Activated T-helper 2 cell treated with anti-CD3 and anti-CD28 coated beads, Interferon-gamma antibody, Interleukin-2, Interleukin-4, amounts not matched to agents 10 μg/mL and 5 μg/mL and 100 μg/mL, durations not matched to agents 14 hours and 24 hours and 36 hours (primary cell): ENCODE results near the gene WNT11. TPM values are rescaled to one million over a fixed set of nuclear protein-coding genes. Genes with fewer than 3 reads are reported as not detected.

ENCODE experiments used
- DNase-seq: peaks from one replicate; pipeline ENCODE4 v3.0.0; 2021; ENCODE audit warnings: low spot score
- H3K27ac Mint-ChIP-seq: one replicate; pipeline ENCODE4 v1.8.0; 2021; ENCODE audit warnings: mixed read lengths
- H3K27me3 Mint-ChIP-seq: one replicate; pipeline ENCODE4 v1.8.0; 2021; ENCODE audit warnings: low read depth, mixed read lengths
- H3K36me3 Mint-ChIP-seq: one replicate; pipeline ENCODE4 v1.8.0; 2021; ENCODE audit warnings: low read depth, mixed read lengths
- H3K4me1 Mint-ChIP-seq: one replicate; pipeline ENCODE4 v1.8.0; 2021; ENCODE audit warnings: low read depth, mixed read lengths
- H3K4me3 Mint-ChIP-seq: one replicate; pipeline ENCODE4 v1.8.0; 2021; ENCODE audit warnings: low read depth, mild to moderate bottlenecking, moderate library complexity, mixed read lengths
- H3K9me3 Mint-ChIP-seq: one replicate; pipeline ENCODE4 v1.8.0; 2021; ENCODE audit warnings: mixed read lengths
- intact Hi-C: fragments of 100-400 bp; cut with micrococcal nuclease; formaldehyde crosslinking; loops from one replicate; pipeline ENCODE4 v1.15.1; 2023
- total RNA-seq: library from RNA; stranded (reverse); gene quantifications from 2 replicates; pipeline ENCODE4 v1.2.3, GENCODE V29; 2022

Gene WNT11
- total RNA-seq, 1 donor from 2014 or later = 0.91 TPM

DNA sequence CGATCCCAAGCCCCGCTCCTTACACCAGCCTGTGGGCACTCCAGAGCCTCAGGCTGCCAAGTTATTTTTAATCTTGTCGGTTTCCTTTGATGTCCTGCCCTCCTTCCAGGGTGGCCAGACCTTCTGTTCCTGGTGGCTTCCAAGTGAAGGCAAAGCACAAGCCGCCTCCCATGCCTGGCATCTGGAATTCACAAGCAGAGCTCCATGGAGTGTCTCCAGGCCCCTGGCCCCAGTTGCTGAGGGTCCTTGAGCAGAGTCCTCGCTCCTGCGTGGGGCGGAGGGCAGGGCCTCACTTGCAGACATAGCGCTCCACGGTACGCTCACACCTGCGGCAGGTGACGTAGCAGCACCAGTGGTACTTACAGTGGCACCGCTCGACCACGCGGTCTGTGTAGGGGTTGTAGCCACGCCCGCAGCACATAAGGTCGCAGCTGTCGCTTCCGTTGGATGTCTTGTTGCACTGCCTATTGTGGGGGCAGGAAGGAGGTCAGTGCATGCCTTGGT lies 19.5 kb downstream of the WNT11 start:
- Mint-ChIP-seq H3K27ac (no peak overlapping the region), H3K36me3 (no peaks in the 10 kb centered on the region), H3K4me3 (no peak overlapping the region), H3K9me3 (no peaks in the 10 kb centered on the region), H3K4me1 (no peaks in the 10 kb centered on the region), H3K27me3 (no peaks in the 10 kb centered on the region)
- no peak for DNase-seq
- intact Hi-C loops = no loop called here

DNA sequence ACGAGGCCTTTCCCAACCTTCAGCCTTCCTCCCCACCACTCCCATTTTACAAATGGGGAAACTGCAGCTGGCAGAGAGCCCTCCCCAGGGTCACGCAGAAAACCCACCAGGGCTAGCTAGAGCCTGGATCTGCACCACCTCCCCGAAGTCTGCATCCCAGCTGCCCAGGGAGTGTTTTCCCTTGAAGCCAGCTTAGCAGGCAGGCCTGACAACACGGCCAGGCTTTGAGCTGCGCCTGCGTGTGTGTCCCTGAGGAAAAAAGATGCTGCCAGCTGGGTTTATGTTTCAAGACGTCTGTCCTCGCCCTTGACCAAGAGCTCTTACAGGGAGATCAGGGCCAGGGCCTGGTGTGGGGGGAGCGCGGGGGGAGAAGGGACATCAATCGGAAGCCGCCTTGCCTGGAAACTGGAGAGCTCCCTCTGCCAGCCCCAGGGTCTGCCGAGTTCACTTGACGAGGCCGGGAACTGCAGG lies 20.3 kb downstream of the WNT11 start:
- DNase-seq = no peak
- no peaks in the 10 kb centered on the region for H3K9me3 Mint-ChIP-seq
- H3K27ac Mint-ChIP-seq = no peak overlapping the region
- intact Hi-C loops = no loop called here
- no peak overlapping the region for H3K4me3 Mint-ChIP-seq
- no peaks in the 10 kb centered on the region for H3K27me3 Mint-ChIP-seq
- no peaks in the 10 kb centered on the region for H3K4me1 Mint-ChIP-seq
- H3K36me3 Mint-ChIP-seq = no peaks in the 10 kb centered on the region

DNA sequence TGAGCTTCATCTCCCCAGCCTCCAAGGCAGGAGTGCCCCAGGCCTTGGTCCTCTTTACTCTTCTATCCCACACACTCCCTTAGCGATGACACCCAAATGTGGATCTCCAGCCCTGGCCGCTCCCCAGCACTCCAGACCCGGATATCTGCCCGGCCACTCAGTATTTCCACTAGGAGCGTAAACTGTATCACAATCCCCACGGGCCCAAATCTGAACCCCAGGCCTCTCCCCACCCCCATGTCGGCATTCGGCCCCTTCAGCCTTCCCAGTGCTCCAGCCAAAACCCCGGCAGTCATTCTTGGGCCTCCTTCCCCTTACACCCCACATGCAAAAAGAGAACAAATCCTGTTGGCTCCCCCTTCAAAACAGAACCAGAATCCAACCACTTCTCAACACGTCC lies 20.8 kb downstream of the WNT11 start:
- no peak for DNase-seq
- Mint-ChIP-seq H3K36me3 (no peaks in the 10 kb centered on the region), H3K4me3 (no peak overlapping the region), H3K9me3 (no peaks in the 10 kb centered on the region), H3K27me3 (no peaks in the 10 kb centered on the region), H3K27ac (no peak overlapping the region), H3K4me1 (no peaks in the 10 kb centered on the region)
- intact Hi-C loops = no loop called here

DNA sequence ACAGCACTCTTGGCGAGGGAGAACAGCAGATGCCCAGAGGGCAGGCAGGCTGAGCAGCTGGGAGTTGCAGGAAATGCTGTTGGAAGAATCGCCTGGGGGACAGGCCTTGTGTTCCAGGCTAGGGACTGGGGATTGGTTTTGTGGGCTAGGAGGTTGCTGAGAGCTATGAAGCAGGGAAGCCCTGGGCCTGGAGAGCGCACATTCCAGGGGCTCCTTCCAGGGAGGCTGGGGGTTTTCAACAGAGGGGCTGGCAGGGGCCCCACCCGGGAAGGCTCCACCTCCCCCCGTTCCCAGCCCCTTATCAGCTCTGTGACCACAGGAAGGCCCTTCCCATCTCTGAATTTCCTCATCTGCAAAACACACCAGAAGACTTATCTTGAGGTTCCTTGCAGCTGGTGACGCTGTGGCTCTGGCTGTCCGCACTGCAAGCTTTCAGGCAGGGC lies 21.7 kb downstream of the WNT11 start:
- H3K9me3 Mint-ChIP-seq = no peaks in the 10 kb centered on the region
- H3K4me3 Mint-ChIP-seq = no peak overlapping the region
- intact Hi-C loops = no loop called here
- H3K36me3 Mint-ChIP-seq = no peaks in the 10 kb centered on the region
- DNase-seq = no peak
- no peak overlapping the region for H3K27ac Mint-ChIP-seq
- no peaks in the 10 kb centered on the region for H3K4me1 Mint-ChIP-seq
- H3K27me3 Mint-ChIP-seq = no peaks in the 10 kb centered on the region

DNA sequence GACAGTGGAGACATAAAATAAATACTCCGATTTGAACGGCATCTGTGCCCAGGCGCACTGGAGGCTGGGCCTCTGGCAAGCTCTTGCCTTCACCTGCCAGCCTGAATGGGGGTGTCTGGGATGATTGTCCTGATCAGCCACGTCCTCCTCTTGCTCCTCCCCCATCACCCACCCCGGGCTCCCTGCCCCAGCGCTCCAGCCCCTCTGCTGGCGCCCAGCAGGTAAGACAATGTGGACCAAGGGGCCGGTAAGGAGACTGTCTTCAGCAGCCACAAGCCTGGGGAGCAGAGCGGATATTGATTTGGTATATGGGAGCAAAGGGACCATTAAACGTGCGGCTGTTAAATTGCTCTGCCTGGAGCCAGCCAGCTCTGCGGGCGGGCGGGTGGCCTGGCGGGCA lies 24.9 kb downstream of the WNT11 start:
- Mint-ChIP-seq H3K4me3 (no peak overlapping the region), H3K9me3 (no peaks in the 10 kb centered on the region), H3K4me1 (no peaks in the 10 kb centered on the region), H3K27me3 (no peaks in the 10 kb centered on the region), H3K27ac (no peak overlapping the region), H3K36me3 (no peaks in the 10 kb centered on the region)
- DNase-seq = no peak
- intact Hi-C loops = no loop called here

DNA sequence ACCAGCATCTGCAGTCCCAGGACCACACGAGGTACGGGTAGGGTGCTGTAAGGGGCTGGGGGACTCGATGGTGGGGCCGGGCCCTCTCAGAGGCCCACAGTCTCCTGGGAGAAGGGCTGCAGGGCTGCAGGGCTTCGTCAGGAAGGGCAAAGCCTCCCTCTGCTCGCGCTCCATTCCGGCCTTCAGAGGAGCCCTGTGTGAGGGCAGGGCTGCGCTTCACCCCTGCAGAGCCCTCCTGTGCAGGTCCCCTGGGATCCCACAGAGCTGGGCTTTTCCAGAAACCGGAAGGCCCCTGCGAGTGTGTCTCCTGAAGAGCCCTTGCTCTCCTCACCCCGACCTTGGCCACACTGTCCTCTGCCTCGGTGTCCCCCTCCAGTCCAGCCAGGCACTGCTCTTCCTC lies 27.2 kb downstream of the WNT11 start:
- H3K4me3 Mint-ChIP-seq = no peak overlapping the region
- no peaks in the 10 kb centered on the region for H3K27me3 Mint-ChIP-seq
- no peak for DNase-seq
- H3K9me3 Mint-ChIP-seq = no peaks in the 10 kb centered on the region
- no peaks in the 10 kb centered on the region for H3K36me3 Mint-ChIP-seq
- intact Hi-C loops = no loop called here
- H3K4me1 Mint-ChIP-seq = no peaks in the 10 kb centered on the region
- no peak overlapping the region for H3K27ac Mint-ChIP-seq

DNA sequence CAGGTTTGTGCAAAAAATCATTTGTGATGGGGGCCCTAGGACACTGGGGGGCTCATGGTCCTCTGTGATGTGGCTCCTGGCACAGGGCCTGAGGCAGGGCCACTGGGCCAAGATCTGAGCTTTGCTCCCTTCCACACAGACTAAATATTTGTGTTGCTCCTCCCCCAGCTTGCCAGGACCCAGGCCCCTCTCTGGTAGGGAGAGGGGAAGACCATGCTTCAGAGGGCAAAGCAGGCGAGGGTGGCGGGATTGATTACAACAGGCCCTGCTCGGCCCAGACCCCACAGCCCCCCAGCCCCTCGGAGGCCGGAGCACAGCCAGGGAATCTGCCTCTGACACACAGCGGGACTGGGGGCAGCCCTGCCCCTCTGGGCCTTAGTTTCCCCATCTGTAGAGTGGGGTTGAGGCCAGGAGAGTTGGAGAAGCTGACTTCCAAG lies 29.0 kb downstream of the WNT11 start:
- Mint-ChIP-seq H3K27me3 (no peaks in the 10 kb centered on the region), H3K4me3 (no peak overlapping the region), H3K4me1 (no peaks in the 10 kb centered on the region), H3K36me3 (no peaks in the 10 kb centered on the region), H3K9me3 (no peaks in the 10 kb centered on the region), H3K27ac (no peak overlapping the region)
- no peak for DNase-seq
- intact Hi-C loops = no loop called here

DNA sequence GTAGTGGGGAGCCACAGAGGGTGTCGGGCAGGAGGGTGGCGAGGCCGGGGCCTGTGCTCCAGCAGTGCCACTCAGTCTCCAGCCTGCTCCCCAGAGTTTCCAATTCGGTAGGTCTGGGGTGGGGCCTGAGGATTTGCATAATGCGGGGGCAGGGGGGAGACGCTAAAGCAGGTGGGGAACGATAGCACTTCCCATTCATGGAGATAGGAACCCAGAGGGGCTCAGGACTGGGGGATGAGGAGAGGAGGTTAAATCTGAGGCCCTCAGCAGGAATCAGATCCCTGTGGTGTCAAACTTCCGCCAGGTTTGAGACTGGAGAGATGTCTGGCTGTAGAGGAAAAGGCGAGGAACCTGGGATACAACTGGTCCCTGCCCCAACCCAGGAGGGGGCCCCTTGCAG lies 29.8 kb downstream of the WNT11 start:
- Mint-ChIP-seq H3K27ac (no peak overlapping the region), H3K27me3 (no peaks in the 10 kb centered on the region), H3K4me1 (no peaks in the 10 kb centered on the region), H3K9me3 (no peaks in the 10 kb centered on the region), H3K4me3 (no peak overlapping the region), H3K36me3 (no peaks in the 10 kb centered on the region)
- intact Hi-C loops = no loop called here
- no peak for DNase-seq

DNA sequence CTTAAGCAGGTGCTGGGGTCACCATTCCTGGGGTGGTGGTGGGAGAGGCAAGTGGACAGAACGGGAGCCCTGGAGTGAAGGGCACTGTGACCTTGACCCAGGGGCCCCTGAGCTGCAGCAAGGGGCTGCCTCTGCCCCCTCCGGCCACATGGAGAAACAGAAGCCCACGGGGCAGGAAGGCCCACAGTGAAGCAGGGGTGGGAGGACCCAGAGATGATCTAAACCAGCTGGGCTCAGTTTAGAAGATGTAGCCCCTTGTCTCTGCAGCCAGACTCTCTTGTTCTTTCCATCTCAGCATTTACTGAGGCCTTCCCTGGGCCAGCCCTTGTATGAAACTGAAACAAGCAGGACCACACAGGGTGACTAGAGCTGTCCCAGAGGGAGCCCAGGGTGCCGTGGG lies 30.5 kb downstream of the WNT11 start:
- no peak for DNase-seq
- H3K27ac Mint-ChIP-seq = no peak overlapping the region
- H3K4me1 Mint-ChIP-seq = no peaks in the 10 kb centered on the region
- intact Hi-C loops = no loop called here
- H3K4me3 Mint-ChIP-seq = no peak overlapping the region
- H3K36me3 Mint-ChIP-seq = no peaks in the 10 kb centered on the region
- no peaks in the 10 kb centered on the region for H3K27me3 Mint-ChIP-seq
- no peaks in the 10 kb centered on the region for H3K9me3 Mint-ChIP-seq

DNA sequence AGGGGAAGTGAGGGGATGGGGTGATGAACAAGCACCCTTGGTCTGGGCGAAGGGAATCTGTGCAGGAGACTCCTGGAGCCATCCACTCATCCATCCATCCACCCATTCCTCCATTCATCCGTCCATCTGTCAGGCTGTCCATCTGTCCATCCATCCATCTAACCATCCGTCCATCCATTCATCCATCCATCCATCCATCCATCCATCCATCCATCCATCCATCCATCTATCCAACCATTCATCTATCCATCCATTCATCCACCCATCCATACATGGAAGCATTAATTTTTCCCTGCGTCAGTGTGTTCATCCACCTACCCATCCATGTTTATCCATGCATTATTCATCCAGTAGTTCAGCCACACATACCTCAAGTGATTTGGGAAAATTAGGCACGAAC lies 32.0 kb downstream of the WNT11 start:
- DNase-seq = no peak
- no peaks in the 10 kb centered on the region for H3K4me1 Mint-ChIP-seq
- intact Hi-C loops = no loop called here
- H3K27ac Mint-ChIP-seq = no peak overlapping the region
- H3K4me3 Mint-ChIP-seq = no peak overlapping the region
- H3K27me3 Mint-ChIP-seq = no peaks in the 10 kb centered on the region
- H3K36me3 Mint-ChIP-seq = no peaks in the 10 kb centered on the region
- no peaks in the 10 kb centered on the region for H3K9me3 Mint-ChIP-seq

DNA sequence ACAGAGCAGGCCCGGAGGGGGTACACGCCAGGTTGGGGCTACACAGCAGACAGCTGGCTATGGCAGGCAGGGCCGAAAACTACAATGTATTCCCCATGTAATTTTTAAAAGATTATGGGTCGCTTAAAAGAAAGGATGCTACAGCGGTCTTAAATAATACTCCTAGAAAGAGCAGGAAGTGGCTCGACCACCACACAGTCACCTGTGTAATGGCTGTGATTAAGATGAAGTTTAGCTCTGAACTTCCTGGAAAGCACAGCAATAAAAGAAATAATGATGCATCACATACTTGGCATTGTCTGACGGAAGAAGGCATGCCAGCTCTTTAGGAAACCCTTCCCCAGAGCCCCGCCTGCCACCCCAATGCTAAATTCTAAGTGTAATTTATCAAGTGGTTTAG lies 32.6 kb downstream of the WNT11 start:
- no peak for DNase-seq
- no peaks in the 10 kb centered on the region for H3K36me3 Mint-ChIP-seq

DNA sequence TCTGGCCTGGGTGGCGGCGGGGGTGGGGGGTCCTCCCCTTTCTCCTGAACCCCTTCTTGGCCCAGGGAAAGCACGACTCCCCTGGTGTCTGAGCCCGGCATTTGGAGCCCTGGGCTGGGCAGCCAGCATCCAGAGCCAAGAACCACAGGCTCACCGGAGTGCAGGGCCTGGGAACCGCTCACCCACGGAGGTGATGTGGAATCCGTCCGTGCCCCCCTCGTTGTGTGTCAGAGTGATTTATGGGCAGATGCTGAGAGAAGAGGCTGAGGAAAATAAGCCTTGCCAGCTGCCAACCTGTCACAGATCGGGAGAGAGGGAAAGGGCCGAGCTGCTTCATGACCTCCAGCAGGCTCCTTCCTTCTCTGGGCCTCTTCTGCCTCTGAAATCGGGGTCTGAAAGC lies 33.7 kb downstream of the WNT11 start:
- Mint-ChIP-seq H3K9me3 (no peaks in the 10 kb centered on the region), H3K27me3 (peaks cover 2% of the 10 kb centered on the region), H3K4me3 (no peak overlapping the region), H3K36me3 (no peaks in the 10 kb centered on the region), H3K27ac (no peak overlapping the region), H3K4me1 (no peaks in the 10 kb centered on the region)
- intact Hi-C loops = no loop called here
- DNase-seq = no peak

More for the DNA sequence above, 32.6 kb downstream of the WNT11 start:
- H3K4me3 Mint-ChIP-seq = no peak overlapping the region
- intact Hi-C loops = no loop called here
- H3K9me3 Mint-ChIP-seq = no peaks in the 10 kb centered on the region
- no peak overlapping the region for H3K27ac Mint-ChIP-seq
- H3K27me3 Mint-ChIP-seq = no peaks in the 10 kb centered on the region
- H3K4me1 Mint-ChIP-seq = no peaks in the 10 kb centered on the region

DNA sequence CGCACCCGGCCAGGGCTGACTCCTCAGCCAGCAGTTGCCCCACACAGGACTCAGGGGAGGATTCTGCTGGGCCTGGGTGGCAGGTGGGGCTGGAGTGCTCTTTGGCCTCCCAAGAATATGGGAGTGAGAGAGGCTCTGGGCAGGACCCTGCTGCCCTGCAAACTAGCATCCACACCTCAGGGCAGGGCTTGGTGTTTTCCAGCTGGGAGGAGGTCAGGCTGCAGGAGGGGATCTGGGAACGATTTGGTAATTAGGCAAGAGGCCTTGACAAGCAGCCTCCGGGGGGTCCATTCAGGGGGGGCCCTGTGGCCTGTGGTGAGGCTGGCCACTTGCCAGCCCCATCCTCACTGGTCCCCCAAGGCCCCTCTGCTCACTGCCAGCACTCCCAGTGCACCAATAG lies 35.8 kb downstream of the WNT11 start:
- Mint-ChIP-seq H3K27ac (no peak overlapping the region), H3K4me1 (no peaks in the 10 kb centered on the region), H3K27me3 (peaks cover 2% of the 10 kb centered on the region), H3K4me3 (no peak overlapping the region), H3K36me3 (no peaks in the 10 kb centered on the region), H3K9me3 (no peaks in the 10 kb centered on the region)
- intact Hi-C loops = no loop called here
- no peak for DNase-seq

DNA sequence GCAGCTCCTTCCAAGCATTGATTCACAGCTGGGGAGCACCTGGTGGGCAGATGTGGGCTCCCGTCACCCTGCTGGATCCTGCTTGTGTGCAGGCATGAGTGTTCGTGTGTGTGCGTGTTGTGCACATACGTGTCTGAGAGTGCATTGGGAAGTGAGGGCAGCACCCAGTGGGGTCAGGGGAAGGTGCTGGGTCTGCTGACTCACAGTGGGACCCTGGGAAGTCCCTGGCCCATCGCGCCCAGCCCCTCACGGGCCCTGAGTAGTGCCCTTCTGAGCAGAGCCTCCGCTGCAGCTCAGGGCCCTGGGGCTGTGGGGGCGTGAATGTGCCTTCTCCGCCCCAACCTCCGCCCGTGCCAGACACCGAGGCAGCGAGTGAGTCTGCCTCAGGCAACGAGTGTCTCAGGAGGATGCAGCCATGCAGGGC lies 36.8 kb downstream of the WNT11 start:
- DNase-seq = no peak
- Mint-ChIP-seq H3K4me3 (no peak overlapping the region), H3K27me3 (peaks cover 2% of the 10 kb centered on the region), H3K9me3 (no peaks in the 10 kb centered on the region), H3K4me1 (no peaks in the 10 kb centered on the region), H3K36me3 (no peaks in the 10 kb centered on the region), H3K27ac (no peak overlapping the region)
- intact Hi-C loops = no loop called here
